ENCODE measurements around the gene INHBE. TPM values are rescaled to one million over a fixed set of nuclear protein-coding genes. Genes with fewer than 3 reads are reported as not detected.

The INHBE gene
- total RNA-seq, 1 experiment from 2014 or later, result 10.1 TPM

DNA sequence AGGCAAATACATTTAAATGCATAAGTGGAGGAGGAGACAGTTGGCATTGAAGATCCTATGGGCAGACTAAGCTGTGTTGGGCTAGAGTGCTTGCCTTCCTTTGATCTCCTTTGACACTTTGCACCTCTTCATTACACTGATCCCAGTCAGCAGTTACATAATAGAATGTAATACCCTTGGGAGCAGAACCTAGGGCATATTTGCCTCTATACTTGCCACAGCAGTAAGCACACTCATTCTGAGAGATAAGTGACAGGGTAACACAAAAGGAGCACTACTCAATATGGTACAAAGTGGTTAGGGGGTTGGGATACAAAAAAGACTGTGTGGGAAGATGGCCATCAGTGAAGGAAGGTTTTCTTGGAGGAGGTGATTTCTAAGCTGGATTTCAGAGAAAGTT lies 41.7 kb downstream of the INHBE start:
- Histone ChIP-seq H4K20me1 (ENCODE audit: control insufficient read depth, insufficient read depth, insufficient read length) (no peaks in the 10 kb centered on the region), H3K4me1 (ENCODE audit: insufficient read depth, low read length) (no peaks in the 10 kb centered on the region), H3K23ac (ENCODE audit: insufficient read length, low read depth, low read length) (no peak overlapping the region), H4K8ac (replicated peaks; ENCODE audit: insufficient read length, low read depth, low read length) (no peak overlapping the region), H2BK5ac (ENCODE audit: insufficient read length, low read length) (no peak overlapping the region), H3T11ph (ENCODE audit: low read length) (no peak overlapping the region), H3K4ac (ENCODE audit: low read depth, low read length) (no peak overlapping the region), H2BK20ac (ENCODE audit: low read depth, low read length, poor library complexity, severe bottlenecking) (no peak overlapping the region), H2BK120ac (ENCODE audit: low read depth, low read length, poor library complexity, severe bottlenecking) (no peak overlapping the region), H3K79me1 (ENCODE audit: insufficient read depth, low read depth, low read length, poor library complexity, severe bottlenecking) (no peaks in the 10 kb centered on the region), H3K9ac (ENCODE audit: extremely low read depth, insufficient read length, low read length) (no peak overlapping the region), H2AFZ (ENCODE audit: low read length) (no peak overlapping the region), H3K27me3 (ENCODE audit: insufficient read depth, low read length) (no peaks in the 10 kb centered on the region), H4K91ac (ENCODE audit: insufficient read length, low read depth, low read length) (no peak overlapping the region), H4K5ac (ENCODE audit: insufficient read length, low read depth, low read length) (no peak overlapping the region), H3K27ac (ENCODE audit: insufficient read length, low read depth, low read length) (no peak overlapping the region), H3K56ac (ENCODE audit: insufficient read length, low read depth, low read length) (no peak overlapping the region), H3K23me2 (ENCODE audit: insufficient read length, low read depth, low read length, poor library complexity, severe bottlenecking) (no peaks in the 10 kb centered on the region), H3K18ac (ENCODE audit: insufficient read length, low read depth, low read length) (no peak overlapping the region), H3K14ac (ENCODE audit: insufficient read depth, low read length) (no peak overlapping the region), H2BK12ac (ENCODE audit: insufficient read length, low read depth, low read length) (no peak overlapping the region), H2AK5ac (ENCODE audit: insufficient read length, low read length) (no peak overlapping the region), H3K79me2 (ENCODE audit: insufficient read depth, low read length) (no peaks in the 10 kb centered on the region), H3K4me2 (ENCODE audit: insufficient read depth, insufficient read length, low read length) (no peak overlapping the region), H2BK15ac (ENCODE audit: low read depth, low read length) (no peak overlapping the region), H3K9me3 (ENCODE audit: control insufficient read depth, low read depth, low read length) (no peaks in the 10 kb centered on the region)
- Mint-ChIP-seq H3K4me3 (no peak overlapping the region), H3K9me3 (peaks cover 4 to 6% of the 10 kb centered on the region in 2 experiments; a peak in 3 of 5 replicates), H3K36me3 (ENCODE audit: insufficient read depth in 1 of 3, low read depth in 3 of 3) (peaks cover 75 to 86% (median 79%) of the 10 kb centered on the region in 3 experiments), H3K27me3 (ENCODE audit: low read depth) (no peaks in the 10 kb centered on the region), H3K27ac (peak overlapping the region in 2 of 3 experiments; percentile 5 to 41; a peak in 2 of 7 replicates), H3K4me1 (peaks cover 0 to 2% of the 10 kb centered on the region in 2 experiments; a peak in 2 of 4 replicates)
- TF ChIP-seq, protein P1, sequence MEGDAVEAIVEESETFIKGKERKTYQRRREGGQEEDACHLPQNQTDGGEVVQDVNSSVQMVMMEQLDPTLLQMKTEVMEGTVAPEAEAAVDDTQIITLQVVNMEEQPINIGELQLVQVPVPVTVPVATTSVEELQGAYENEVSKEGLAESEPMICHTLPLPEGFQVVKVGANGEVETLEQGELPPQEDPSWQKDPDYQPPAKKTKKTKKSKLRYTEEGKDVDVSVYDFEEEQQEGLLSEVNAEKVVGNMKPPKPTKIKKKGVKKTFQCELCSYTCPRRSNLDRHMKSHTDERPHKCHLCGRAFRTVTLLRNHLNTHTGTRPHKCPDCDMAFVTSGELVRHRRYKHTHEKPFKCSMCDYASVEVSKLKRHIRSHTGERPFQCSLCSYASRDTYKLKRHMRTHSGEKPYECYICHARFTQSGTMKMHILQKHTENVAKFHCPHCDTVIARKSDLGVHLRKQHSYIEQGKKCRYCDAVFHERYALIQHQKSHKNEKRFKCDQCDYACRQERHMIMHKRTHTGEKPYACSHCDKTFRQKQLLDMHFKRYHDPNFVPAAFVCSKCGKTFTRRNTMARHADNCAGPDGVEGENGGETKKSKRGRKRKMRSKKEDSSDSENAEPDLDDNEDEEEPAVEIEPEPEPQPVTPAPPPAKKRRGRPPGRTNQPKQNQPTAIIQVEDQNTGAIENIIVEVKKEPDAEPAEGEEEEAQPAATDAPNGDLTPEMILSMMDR (conservative IDR thresholded peaks at IDR 0.05), result no peak
- no peak for DNase-seq

Measured in H9 (cell line).